ENCODE data around the gene TEX11.

GRCh38 chrX:70672326-70672725 lies 236.2 kb downstream of the TEX11 start:
- TF ChIP-seq CTCF (IDR thresholded peaks at IDR 0.05; ENCODE audit: low read depth, low read length) (no peak), EZH2phosphoT487 (IDR thresholded peaks at IDR 0.05; ENCODE audit: low read depth) (no peak)

Measured in OCI-LY3 (cell line).